ENCODE results near the gene MAK. TPM values are rescaled to one million over a fixed set of nuclear protein-coding genes. Genes with fewer than 3 reads are reported as not detected.

MAK gene
- total RNA-seq, 2 donors from 2014 or later, result 0.63 TPM; not detected in 1

DNA sequence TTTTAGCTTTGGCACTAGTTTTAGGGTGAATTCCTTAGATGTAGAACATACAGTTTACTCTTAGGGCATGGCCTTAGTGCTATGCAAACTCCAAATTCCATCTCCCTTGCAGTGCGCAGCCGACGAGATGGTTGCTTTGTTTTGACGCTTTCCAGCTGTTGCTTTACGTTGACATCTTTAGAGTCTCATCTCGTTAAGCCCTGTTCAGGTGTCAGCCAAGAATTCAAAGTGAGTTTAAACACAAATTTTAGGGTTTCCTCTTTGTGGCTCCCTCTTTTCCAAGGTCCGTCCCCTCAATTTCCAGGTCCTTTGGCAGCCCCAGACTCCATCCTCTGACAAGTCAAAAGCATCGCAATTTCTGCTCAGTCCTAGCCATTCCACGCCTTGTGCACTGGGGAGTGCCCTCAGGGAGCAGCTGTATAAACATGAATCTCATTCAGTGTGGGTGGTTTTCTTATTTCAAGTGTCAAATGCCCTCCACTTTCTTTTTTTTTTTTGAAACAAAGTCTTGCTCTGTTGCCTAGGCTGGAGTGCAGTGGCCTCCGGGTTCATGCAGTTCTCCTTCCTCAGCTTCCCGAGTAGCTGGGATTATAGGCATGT is 14.1 kb upstream of the MAK start:
- H3K4me3 ChIP-seq, result no peak overlapping the region
- H3K36me3 ChIP-seq, result peaks cover 2% of the 10 kb centered on the region
- H3K4me1 ChIP-seq (ENCODE audit: control insufficient read depth in 1 of 2, low read depth in 2 of 2), result no peaks in the 10 kb centered on the region
- ATAC-seq (ENCODE audit: insufficient number of reproducible peaks, low FRiP score, low read depth) (no peak), DNase-seq (ENCODE audit: low spot score) (no peak)
- no peak overlapping the region for H3K27ac ChIP-seq
- no peaks in the 10 kb centered on the region for H3K27me3 ChIP-seq (replicated peaks; ENCODE audit: insufficient read depth)
- peaks cover 10% of the 10 kb centered on the region for H3K9me3 ChIP-seq
- TF ChIP-seq, protein P1, sequence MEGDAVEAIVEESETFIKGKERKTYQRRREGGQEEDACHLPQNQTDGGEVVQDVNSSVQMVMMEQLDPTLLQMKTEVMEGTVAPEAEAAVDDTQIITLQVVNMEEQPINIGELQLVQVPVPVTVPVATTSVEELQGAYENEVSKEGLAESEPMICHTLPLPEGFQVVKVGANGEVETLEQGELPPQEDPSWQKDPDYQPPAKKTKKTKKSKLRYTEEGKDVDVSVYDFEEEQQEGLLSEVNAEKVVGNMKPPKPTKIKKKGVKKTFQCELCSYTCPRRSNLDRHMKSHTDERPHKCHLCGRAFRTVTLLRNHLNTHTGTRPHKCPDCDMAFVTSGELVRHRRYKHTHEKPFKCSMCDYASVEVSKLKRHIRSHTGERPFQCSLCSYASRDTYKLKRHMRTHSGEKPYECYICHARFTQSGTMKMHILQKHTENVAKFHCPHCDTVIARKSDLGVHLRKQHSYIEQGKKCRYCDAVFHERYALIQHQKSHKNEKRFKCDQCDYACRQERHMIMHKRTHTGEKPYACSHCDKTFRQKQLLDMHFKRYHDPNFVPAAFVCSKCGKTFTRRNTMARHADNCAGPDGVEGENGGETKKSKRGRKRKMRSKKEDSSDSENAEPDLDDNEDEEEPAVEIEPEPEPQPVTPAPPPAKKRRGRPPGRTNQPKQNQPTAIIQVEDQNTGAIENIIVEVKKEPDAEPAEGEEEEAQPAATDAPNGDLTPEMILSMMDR (IDR thresholded peaks at IDR 0.05), result no peak

DNA sequence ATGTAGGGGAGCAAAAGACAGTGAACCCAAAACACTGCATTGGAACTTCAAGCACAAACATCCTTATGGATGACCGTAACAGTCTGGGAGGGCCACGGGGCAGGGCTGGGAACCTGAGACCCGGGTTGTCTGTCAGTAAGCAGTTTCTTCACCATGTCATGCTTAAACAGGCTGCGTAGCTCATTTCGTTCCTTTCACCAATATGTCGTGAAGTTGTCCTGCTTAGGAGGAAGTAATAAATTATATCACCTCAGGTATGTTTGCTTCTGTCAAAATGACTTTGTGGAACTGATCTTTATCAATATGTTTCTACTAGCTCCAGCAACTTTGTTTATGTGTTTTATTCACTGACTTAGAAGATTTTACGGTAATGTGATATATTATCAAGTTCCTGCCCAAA is 12.4 kb upstream of the MAK start:
- H3K36me3 ChIP-seq, result peaks cover 2% of the 10 kb centered on the region
- DNase-seq (ENCODE audit: low spot score) (no peak), ATAC-seq (ENCODE audit: insufficient number of reproducible peaks, low FRiP score, low read depth) (no peak)
- H3K4me1 ChIP-seq (ENCODE audit: control insufficient read depth in 1 of 2, low read depth in 2 of 2), result no peaks in the 10 kb centered on the region
- TF ChIP-seq, protein P1 (IDR thresholded peaks at IDR 0.05), result no peak
- peaks cover 10% of the 10 kb centered on the region for H3K9me3 ChIP-seq
- no peak overlapping the region for H3K27ac ChIP-seq
- H3K27me3 ChIP-seq (replicated peaks; ENCODE audit: insufficient read depth), result no peaks in the 10 kb centered on the region
- no peak overlapping the region for H3K4me3 ChIP-seq

DNA sequence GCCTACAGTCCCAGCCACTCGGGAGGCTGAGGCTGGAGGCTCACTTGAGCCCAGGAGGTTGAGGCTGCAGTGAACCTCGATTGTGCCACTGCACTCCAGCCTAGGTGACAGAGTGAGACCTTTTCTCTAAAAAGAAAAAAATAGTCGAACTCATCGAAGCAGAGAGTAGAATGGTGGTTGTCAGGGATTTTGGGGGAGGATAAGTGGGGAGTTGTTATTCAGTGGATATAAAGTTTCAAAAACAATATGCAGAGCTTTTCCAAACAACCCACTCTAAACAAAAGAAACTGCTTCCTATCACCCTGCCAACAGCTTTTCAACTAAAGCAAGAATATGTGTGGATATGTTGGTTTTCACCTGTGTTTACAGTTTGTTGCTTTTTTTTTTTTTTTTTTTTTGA is 11.6 kb upstream of the MAK start:
- no peak for DNase-seq (ENCODE audit: low spot score)
- Histone ChIP-seq H3K4me3 (no peak overlapping the region), H3K27ac (no peak overlapping the region), H3K36me3 (peaks cover 2% of the 10 kb centered on the region), H3K4me1 (ENCODE audit: control insufficient read depth in 1 of 2, low read depth in 2 of 2) (no peaks in the 10 kb centered on the region), H3K27me3 (replicated peaks; ENCODE audit: insufficient read depth) (no peaks in the 10 kb centered on the region), H3K9me3 (peaks cover 10% of the 10 kb centered on the region)
- ATAC-seq (ENCODE audit: insufficient number of reproducible peaks, low FRiP score, low read depth), result no peak
- TF ChIP-seq, protein P1 (IDR thresholded peaks at IDR 0.05), result no peak

DNA sequence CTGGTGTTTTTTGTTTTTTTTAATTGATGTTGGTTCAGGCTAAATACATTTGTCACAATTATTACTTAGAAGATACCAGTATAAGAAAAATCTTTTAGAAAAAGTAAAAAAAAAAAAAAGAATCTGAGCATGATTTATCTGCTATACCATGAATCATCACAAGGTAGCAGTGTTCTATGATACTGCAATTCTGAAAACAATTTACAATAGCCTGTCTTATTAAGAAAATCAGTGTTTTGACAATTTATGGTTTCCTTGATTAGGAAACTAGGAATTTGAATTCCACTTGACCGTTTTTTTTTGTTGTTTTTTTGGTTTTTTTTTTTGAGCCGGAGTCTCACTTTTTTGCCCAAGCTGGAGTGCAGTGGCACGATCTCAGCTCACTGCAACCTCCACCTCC is 9.3 kb upstream of the MAK start:
- no peaks in the 10 kb centered on the region for H3K4me1 ChIP-seq (ENCODE audit: control insufficient read depth in 1 of 2, low read depth in 2 of 2)
- H3K4me3 ChIP-seq, result no peak overlapping the region
- no peaks in the 10 kb centered on the region for H3K9me3 ChIP-seq
- H3K36me3 ChIP-seq, result peaks cover 2% of the 10 kb centered on the region
- TF ChIP-seq, protein P1 (IDR thresholded peaks at IDR 0.05), result no peak
- ATAC-seq (ENCODE audit: insufficient number of reproducible peaks, low FRiP score, low read depth) (no peak), DNase-seq (ENCODE audit: low spot score) (no peak)
- no peaks in the 10 kb centered on the region for H3K27me3 ChIP-seq (replicated peaks; ENCODE audit: insufficient read depth)
- H3K27ac ChIP-seq, result no peak overlapping the region

DNA sequence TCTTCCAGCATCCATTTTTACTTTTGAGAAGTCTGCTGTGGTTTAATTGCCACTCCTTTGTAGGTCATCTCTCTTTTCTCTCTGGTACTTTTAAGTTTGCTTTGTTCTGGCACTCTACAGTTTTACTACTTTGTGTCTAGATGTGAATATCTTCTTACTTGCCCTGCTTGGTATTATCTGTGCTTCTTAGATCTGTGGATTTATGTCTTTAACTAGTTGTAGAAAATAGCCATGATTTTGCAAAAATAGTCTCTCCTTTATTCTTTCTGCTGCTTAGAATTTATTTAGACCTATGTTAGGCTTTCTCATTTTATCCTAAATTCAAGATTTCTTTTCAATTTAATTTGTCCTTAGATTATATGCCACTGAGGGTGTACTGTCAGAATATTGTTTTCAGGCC is 5.2 kb upstream of the MAK start:
- Histone ChIP-seq H3K27ac (no peak overlapping the region), H3K36me3 (no peaks in the 10 kb centered on the region), H3K9me3 (no peaks in the 10 kb centered on the region), H3K27me3 (replicated peaks; ENCODE audit: insufficient read depth) (no peaks in the 10 kb centered on the region), H3K4me3 (no peak overlapping the region), H3K4me1 (ENCODE audit: control insufficient read depth in 1 of 2, low read depth in 2 of 2) (peaks cover 0 to 5% of the 10 kb centered on the region in 2 donors)
- TF ChIP-seq, protein P1 (IDR thresholded peaks at IDR 0.05), result no peak
- ATAC-seq (ENCODE audit: insufficient number of reproducible peaks, low FRiP score, low read depth), result no peak
- no peak for DNase-seq (ENCODE audit: low spot score)

All from thoracic aorta (tissue), 2 donors.